Right atrium auricular region (tissue), 2 donors: ENCODE measurements around the gene PLXNB3. TPM values are rescaled to one million over a fixed set of nuclear protein-coding genes. Genes with fewer than 3 reads are reported as not detected.
"Not testable (repeated sequence)": the region's sequence is repeated elsewhere in the genome, so short reads cannot be mapped to it uniquely, and the experiment has no call there.

Experiments
- DNase-seq: peaks from one replicate; pipeline ENCODE4 v3.0.0-alpha.2; 2019; ENCODE audit warnings: low spot score
- H3K27ac ChIP-seq, 2 donors: fragments of 200-600 bp; sonication (generic); 1 replicate in 1 of 2; 2 replicates in 1 of 2; pipeline ENCODE4 v1.5.1; 2016 to 2019
- H3K27me3 ChIP-seq, 2 donors: fragments of 200-600 bp; sonication (generic); one replicate each; pipeline versions ENCODE4 v1.5.1 to v1.6.0; 2017 to 2019
- H3K36me3 ChIP-seq: fragments of 200-600 bp; sonication (generic); one replicate; pipeline ENCODE4 v1.5.1; 2016
- H3K4me1 ChIP-seq, 2 donors: fragments of 200-600 bp; sonication (generic); one replicate each; pipeline versions ENCODE4 v1.5.1 to v1.6.0; 2017 to 2019
- H3K4me3 ChIP-seq, 2 donors: fragments of 200-600 bp; sonication (generic); 1 replicate in 1 of 2; 2 replicates in 1 of 2; pipeline ENCODE4 v1.5.1; 2017 to 2019; ENCODE audit warnings: mild to moderate bottlenecking in 1 of 2, moderate library complexity in 1 of 2
- H3K9me3 ChIP-seq, 2 donors: fragments of 200-600 bp; sonication (generic); one replicate each; pipeline ENCODE4 v1.5.1; 2019
- total RNA-seq, 2 donors: library from RNA; depleted of rRNA; stranded (reverse); fragments of >200 nt; gene quantifications; one replicate each; pipeline ENCODE4 v1.1.0, GENCODE V29; 2016
- TF ChIP-seq, protein P1 (sequence below), 2 donors: fragments of 200-600 bp; sonication (generic); IDR thresholded peaks; one replicate each; pipeline ENCODE4 v1.5.1; 2019; ENCODE audit warnings: antibody characterized with exemption in 2 of 2

Gene PLXNB3
- total RNA-seq, 2 donors from 2014 or later = 5.6 to 8.2 TPM

DNA sequence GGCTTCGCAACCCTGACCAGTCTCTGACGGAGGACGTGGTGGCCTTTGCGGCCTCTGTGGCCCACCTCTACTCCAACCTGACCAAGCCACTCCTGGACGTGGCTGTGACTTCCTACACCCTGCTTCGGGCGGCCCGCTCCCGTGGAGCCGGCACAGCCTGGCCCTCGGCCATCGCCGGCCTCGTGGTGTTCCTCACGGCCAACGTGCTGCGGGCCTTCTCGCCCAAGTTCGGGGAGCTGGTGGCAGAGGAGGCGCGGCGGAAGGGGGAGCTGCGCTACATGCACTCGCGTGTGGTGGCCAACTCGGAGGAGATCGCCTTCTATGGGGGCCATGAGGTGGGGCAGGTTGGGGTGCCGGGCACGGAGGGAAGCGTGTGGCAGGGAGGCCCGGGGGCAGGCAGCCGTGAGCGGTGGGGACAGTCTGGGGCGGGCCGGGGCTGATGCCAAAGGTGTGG is 38.2 kb upstream of the PLXNB3 start:
- H3K36me3 ChIP-seq = no peaks in the 10 kb centered on the region
- no peaks in the 10 kb centered on the region for H3K27me3 ChIP-seq
- peaks cover 0 to 1% of the 10 kb centered on the region in 2 donors for H3K9me3 ChIP-seq
- TF ChIP-seq, protein P1, sequence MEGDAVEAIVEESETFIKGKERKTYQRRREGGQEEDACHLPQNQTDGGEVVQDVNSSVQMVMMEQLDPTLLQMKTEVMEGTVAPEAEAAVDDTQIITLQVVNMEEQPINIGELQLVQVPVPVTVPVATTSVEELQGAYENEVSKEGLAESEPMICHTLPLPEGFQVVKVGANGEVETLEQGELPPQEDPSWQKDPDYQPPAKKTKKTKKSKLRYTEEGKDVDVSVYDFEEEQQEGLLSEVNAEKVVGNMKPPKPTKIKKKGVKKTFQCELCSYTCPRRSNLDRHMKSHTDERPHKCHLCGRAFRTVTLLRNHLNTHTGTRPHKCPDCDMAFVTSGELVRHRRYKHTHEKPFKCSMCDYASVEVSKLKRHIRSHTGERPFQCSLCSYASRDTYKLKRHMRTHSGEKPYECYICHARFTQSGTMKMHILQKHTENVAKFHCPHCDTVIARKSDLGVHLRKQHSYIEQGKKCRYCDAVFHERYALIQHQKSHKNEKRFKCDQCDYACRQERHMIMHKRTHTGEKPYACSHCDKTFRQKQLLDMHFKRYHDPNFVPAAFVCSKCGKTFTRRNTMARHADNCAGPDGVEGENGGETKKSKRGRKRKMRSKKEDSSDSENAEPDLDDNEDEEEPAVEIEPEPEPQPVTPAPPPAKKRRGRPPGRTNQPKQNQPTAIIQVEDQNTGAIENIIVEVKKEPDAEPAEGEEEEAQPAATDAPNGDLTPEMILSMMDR (IDR thresholded peaks at IDR 0.05) = no peak
- DNase-seq = no peak
- peaks cover 0 to 49% of the 10 kb centered on the region in 2 donors for H3K4me1 ChIP-seq
- peak overlapping the region in 1 of 2 donors; percentile 71 for H3K4me3 ChIP-seq
- H3K27ac ChIP-seq = peak overlapping the region; percentile 84 to 89

DNA sequence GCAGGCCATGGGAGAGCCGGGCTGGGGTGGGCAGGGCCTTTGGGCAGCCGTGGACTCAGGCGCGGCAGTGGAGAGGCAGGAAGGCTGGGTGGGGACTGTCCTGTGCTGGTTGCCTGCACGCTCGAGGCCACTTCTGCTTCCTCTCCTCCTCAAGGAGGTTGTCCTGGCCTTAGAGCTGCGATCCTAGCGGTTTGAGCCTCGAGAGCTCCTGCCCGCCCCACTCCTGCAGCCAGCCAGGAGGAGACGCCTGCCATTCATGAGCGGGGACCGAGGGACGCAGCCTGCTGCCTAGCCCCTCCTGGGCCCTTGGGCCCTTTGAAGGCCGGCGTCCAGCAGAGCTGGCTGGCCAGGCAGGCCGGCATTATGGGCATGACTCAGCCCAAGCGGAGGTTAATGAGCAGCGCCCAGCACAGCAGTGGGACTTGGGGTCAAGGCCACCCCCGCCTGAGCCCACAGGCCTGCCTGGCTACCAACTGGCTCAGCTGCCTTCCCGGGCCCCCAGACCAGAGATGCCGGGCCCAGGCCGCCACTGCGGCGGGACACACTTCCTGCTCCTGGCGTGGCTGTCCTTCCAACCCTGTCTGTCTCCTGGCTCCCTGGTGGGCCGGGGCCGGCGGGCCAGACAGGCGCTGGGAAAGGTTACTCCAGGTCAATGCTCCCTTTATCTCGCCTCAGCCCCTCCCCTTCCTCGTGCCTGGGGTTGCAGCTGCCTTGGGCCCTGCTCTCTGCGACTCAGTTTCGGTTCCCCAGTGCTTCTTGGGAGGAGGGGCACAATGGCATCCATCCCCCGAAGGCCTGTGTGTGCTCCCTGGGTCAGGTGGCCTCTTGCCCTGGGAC is 37.5 kb upstream of the PLXNB3 start:
- Histone ChIP-seq H3K27me3 (no peaks in the 10 kb centered on the region), H3K36me3 (no peaks in the 10 kb centered on the region), H3K4me3 (peak overlapping the region in 1 of 2 donors; percentile 71), H3K4me1 (peaks cover 0 to 49% of the 10 kb centered on the region in 2 donors), H3K9me3 (peaks cover 0 to 7% of the 10 kb centered on the region in 2 donors), H3K27ac (peak overlapping the region; percentile 84 to 89)
- DNase-seq = peak; percentile 69
- TF ChIP-seq, protein P1 (IDR thresholded peaks at IDR 0.05) = no peak

DNA sequence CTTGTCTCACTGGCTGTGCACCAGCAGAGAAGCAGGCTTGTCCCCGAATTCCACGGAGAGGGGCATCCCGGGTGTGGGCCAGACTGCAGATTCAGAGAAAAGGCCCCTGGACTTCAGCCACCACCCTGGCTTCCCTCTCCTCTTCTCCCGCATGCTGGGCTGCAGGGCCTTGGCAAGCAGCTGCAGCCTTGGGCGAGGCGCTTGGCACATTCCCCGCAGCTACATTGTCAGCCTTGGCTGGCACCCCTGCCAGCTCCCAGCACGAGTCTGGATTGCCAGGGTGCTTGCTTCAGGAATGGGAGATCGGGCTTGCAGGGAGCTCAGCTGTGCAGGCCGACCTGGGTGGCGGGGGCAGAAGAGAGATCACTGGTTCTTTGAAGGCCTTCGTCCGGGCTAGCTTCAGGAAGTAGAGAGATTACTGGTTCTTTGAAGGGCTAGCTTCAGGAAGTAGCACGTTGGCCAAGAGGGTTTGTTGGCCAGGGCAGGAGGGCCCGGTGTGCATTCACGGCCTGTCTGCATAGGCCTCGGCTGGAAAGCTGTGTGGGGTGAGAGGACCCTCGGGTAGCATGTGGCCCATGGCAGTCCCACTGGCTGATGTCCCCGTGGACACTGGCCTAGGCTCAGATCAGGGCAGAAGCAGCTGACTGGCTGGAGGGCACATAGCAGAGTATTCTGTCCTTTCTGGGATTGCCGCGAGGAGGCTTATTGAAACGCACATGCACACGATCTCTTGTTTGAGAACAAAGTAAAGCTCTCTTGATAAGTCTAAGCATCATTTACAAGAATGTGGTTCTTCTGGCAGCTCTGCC is 36.7 kb upstream of the PLXNB3 start:
- Histone ChIP-seq H3K4me3 (peak overlapping the region in 1 of 2 donors; percentile 71), H3K4me1 (peaks cover 0 to 49% of the 10 kb centered on the region in 2 donors), H3K36me3 (no peaks in the 10 kb centered on the region), H3K27ac (peak overlapping the region; percentile 84 to 89), H3K9me3 (peaks cover 0 to 15% of the 10 kb centered on the region in 2 donors), H3K27me3 (no peaks in the 10 kb centered on the region)
- no peak for DNase-seq
- TF ChIP-seq, protein P1 (IDR thresholded peaks at IDR 0.05) = no peak

DNA sequence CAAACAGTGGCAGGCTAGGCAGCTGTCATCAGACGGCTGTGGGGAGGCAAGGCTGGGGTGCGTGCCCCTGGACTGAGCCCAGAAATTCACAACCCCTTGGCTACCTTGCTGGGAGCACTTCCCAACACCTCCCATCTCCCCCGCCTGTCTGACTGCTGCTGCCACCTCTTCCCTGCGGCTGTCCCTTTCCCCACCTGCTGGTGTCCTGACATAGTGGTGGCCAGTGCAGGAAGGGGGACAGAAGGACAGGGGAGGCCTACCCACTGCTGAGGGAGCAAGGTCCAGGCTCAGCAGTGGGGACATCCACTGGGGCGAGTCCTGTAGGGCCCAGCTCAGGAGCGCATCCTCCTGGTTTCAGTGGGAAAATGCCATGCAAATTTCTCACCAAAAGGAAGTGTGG is 36.0 kb upstream of the PLXNB3 start:
- H3K36me3 ChIP-seq = no peaks in the 10 kb centered on the region
- H3K4me3 ChIP-seq = no peak overlapping the region
- peaks cover 0 to 45% of the 10 kb centered on the region in 2 donors for H3K4me1 ChIP-seq
- H3K27ac ChIP-seq = peak overlapping the region; percentile 84 to 89
- H3K9me3 ChIP-seq = peaks cover 0 to 15% of the 10 kb centered on the region in 2 donors
- TF ChIP-seq, protein P1 (IDR thresholded peaks at IDR 0.05) = no peak
- no peak for DNase-seq
- H3K27me3 ChIP-seq = no peaks in the 10 kb centered on the region

DNA sequence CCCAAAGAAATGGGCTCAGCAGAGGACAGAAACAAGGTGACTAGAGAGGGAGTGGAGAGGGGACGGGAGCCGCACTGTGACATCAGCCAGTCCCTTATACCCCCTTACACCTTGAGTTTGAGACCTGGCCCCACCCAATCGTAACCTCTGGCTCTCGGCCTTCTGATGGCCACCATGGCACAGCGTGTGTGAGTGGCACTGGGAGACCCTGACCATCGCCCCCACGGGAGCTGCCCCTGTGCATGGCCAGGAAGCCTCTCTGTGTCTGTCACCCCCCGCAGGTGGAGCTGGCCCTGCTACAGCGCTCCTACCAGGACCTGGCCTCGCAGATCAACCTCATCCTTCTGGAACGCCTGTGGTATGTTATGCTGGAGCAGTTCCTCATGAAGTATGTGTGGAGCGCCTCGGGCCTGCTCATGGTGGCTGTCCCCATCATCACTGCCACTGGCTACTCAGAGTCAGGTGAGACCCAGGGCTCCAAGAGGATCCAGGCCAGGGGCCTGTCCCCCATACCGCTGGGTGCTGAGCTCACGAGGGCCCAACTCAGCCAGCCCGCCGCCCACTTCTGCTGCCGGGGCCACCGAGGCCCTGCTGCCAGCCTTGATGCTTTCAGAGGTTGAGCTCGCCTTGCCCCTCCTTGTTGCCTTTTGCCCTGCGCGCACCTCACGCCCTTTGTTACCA is 35.0 kb upstream of the PLXNB3 start:
- no peak for DNase-seq
- Histone ChIP-seq H3K4me3 (no peak overlapping the region), H3K4me1 (peaks cover 0 to 43% of the 10 kb centered on the region in 2 donors), H3K9me3 (peaks cover 0 to 15% of the 10 kb centered on the region in 2 donors), H3K27ac (no peak overlapping the region), H3K27me3 (no peaks in the 10 kb centered on the region), H3K36me3 (no peaks in the 10 kb centered on the region)
- TF ChIP-seq, protein P1 (IDR thresholded peaks at IDR 0.05) = no peak

DNA sequence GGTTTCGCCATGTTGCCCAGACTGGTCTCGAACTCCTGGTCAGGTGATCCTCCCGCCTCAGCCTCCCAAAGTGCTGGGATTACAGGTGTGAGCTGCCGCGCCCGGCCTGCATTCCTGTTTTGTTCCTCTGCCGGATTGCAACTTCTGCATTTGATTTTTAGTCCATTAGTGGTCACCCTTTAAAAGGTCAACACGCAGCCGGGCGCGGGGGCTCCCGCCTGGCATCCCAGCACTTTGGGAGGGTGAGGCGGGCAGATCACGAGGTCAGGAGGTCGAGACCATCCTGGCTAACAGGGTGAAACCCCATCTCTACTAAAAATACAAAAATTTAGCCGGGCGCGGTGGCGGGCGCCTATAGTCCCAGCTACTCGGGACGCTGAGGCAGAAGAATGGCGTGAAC is 33.9 kb upstream of the PLXNB3 start:
- H3K27ac ChIP-seq, H3K27me3 ChIP-seq, DNase-seq, H3K4me3 ChIP-seq, H3K36me3 ChIP-seq: not testable (repeated sequence)
- Histone ChIP-seq H3K4me1 (peaks cover 0 to 40% of the 10 kb centered on the region in 2 donors), H3K9me3 (peaks cover 0 to 15% of the 10 kb centered on the region in 2 donors)
